IMR-90 (cell line): ENCODE results near the gene ADPRS. TPM values are rescaled to one million over a fixed set of nuclear protein-coding genes. Genes with fewer than 3 reads are reported as not detected.

ENCODE experiments used
- ATAC-seq: fragments of 200-7000 bp; cut with Tn5 transposase; 2 replicates; pipeline ENCODE4 v1.9.1; 2020; ENCODE audit warnings: low read depth, mild to moderate bottlenecking, moderate library complexity
- BruUV-seq: library from RNA; stranded (reverse); fragments of 400-500 nt; replicated peaks from 2 replicates; lab custom pipeline; 2021; lab: Mats Ljungman, UMichigan
- CTCF ChIA-PET: fragments of 300-600 bp; formaldehyde crosslinking; extraction: SDS; loops from one replicate; lab custom pipeline; 2021; ENCODE audit warnings: antibody characterized with exemption; lab: Yijun Ruan, JAX
- POLR2A ChIA-PET: fragments of 300-600 bp; sonication (Branson Sonifier 250); formaldehyde crosslinking; loops from one replicate; lab custom pipeline; 2022; ENCODE audit warnings: antibody characterized with exemption; ENCODE audit not compliant: unreplicated experiment; lab: Charles Lee
- DNase-seq: peaks from one replicate; pipeline ENCODE4 v3.0.0; 2013
- H2AFZ ChIP-seq: replicated peaks from 2 replicates; pipeline ENCODE3; 2013; ENCODE audit warnings: low read length, mild to moderate bottlenecking; ENCODE audit not compliant: poor library complexity
- H2AK5ac ChIP-seq: 2 replicates; pipeline ENCODE4 v1.6.1; 2013; ENCODE audit warnings: low read depth, low read length, inconsistent platforms
- H2AK9ac ChIP-seq: replicated peaks from 2 replicates; pipeline ENCODE3; 2013; ENCODE audit warnings: mild to moderate bottlenecking, low read depth, low read length, moderate library complexity; ENCODE audit not compliant: poor library complexity
- H2BK120ac ChIP-seq: 2 replicates; pipeline ENCODE4 v1.6.1; 2013; ENCODE audit warnings: low read depth, low read length, inconsistent platforms
- H2BK15ac ChIP-seq: 3 replicates; pipeline ENCODE4 v1.6.1; 2013; ENCODE audit warnings: low read depth, low read length, inconsistent platforms
- H2BK20ac ChIP-seq: 2 replicates; pipeline ENCODE4 v1.6.1; 2013; ENCODE audit warnings: low read depth, mild to moderate bottlenecking, inconsistent platforms, low read length, moderate library complexity
- H2BK5ac ChIP-seq: 2 replicates; pipeline ENCODE4 v1.6.1; 2013; ENCODE audit warnings: mild to moderate bottlenecking, low read depth, low read length, inconsistent platforms; ENCODE audit not compliant: poor library complexity, severe bottlenecking
- H3K14ac ChIP-seq: replicated peaks from 2 replicates; pipeline ENCODE4 v1.6.1; 2013; ENCODE audit warnings: low read depth, low read length, inconsistent platforms
- H3K18ac ChIP-seq: 2 replicates; pipeline ENCODE4 v1.6.1; 2013; ENCODE audit warnings: low read depth, low read length, control low read depth
- H3K23ac ChIP-seq: 2 replicates; pipeline ENCODE4 v1.6.1; 2013; ENCODE audit warnings: low read depth, low read length, inconsistent platforms
- H3K27ac ChIP-seq: 2 replicates; pipeline ENCODE4 v1.5.1; 2013; ENCODE audit warnings: mild to moderate bottlenecking, control low read depth, low read length; ENCODE audit not compliant: insufficient read depth
- H3K27me3 ChIP-seq: 2 replicates; pipeline ENCODE4 v1.6.1; 2013; ENCODE audit warnings: low read length; ENCODE audit not compliant: control insufficient read depth, insufficient read depth
- H3K36me3 ChIP-seq: 2 replicates; pipeline ENCODE4 v1.6.1; 2013; ENCODE audit warnings: low read length, mixed read lengths; ENCODE audit not compliant: control insufficient read depth, insufficient read depth
- H3K4ac ChIP-seq: 2 replicates; pipeline ENCODE4 v1.6.1; 2013; ENCODE audit warnings: low read depth, low read length, inconsistent platforms
- H3K4me1 ChIP-seq: 2 replicates; pipeline ENCODE4 v1.6.1; 2013; ENCODE audit warnings: low read length, mixed read lengths; ENCODE audit not compliant: control insufficient read depth, insufficient read depth
- H3K4me2 ChIP-seq: 2 replicates; pipeline ENCODE4 v1.6.1; 2013; ENCODE audit warnings: low read depth, mild to moderate bottlenecking, control low read depth, low read length, moderate library complexity
- H3K4me3 ChIP-seq: 2 replicates; pipeline ENCODE4 v1.5.1; 2013; ENCODE audit warnings: low read depth, mild to moderate bottlenecking, control low read depth, low read length, moderate library complexity; ENCODE audit not compliant: insufficient read depth
- H3K56ac ChIP-seq: 2 replicates; pipeline ENCODE4 v1.6.1; 2013; ENCODE audit warnings: low read length, inconsistent platforms; ENCODE audit not compliant: insufficient read depth; ENCODE audit errors: extremely low read depth
- H3K79me1 ChIP-seq, 2 experiments: 2 replicates each; pipeline ENCODE4 v1.6.1; 2013; ENCODE audit warnings: low read length in 2 of 2, inconsistent platforms in 1 of 2, low read depth in 1 of 2
- H3K9ac ChIP-seq: 2 replicates; pipeline ENCODE4 v1.6.1; 2013; ENCODE audit warnings: low read depth, low read length, control low read depth
- H3K9me1 ChIP-seq: 2 replicates; pipeline ENCODE4 v1.6.1; 2013; ENCODE audit warnings: low read length, inconsistent platforms; ENCODE audit not compliant: insufficient read depth
- H3K9me3 ChIP-seq: 2 replicates; pipeline ENCODE4 v1.6.1; 2013; ENCODE audit warnings: low read length; ENCODE audit not compliant: control insufficient read depth, insufficient read depth
- H4K20me1 ChIP-seq: 2 replicates; pipeline ENCODE4 v1.6.1; 2013; ENCODE audit warnings: low read length, inconsistent platforms; ENCODE audit not compliant: insufficient read depth
- H4K5ac ChIP-seq: 2 replicates; pipeline ENCODE4 v1.6.1; 2013; ENCODE audit warnings: mild to moderate bottlenecking, low read depth, low read length, control low read depth
- H4K8ac ChIP-seq, 2 experiments: 2 replicates each; pipeline ENCODE4 v1.6.1; 2013; ENCODE audit warnings: low read depth in 2 of 2, low read length in 2 of 2, control low read depth in 1 of 2, inconsistent platforms in 1 of 2
- H4K91ac ChIP-seq: 2 replicates; pipeline ENCODE4 v1.6.1; 2013; ENCODE audit warnings: low read depth, low read length, inconsistent platforms; ENCODE audit not compliant: insufficient read depth
- BHLHE40 ChIP-seq: fragments of 150-350 bp; IDR thresholded peaks from 2 replicates; pipeline ENCODE4 v1.6.1; 2016; ENCODE audit warnings: mild to moderate bottlenecking, low read depth, low read length
- CEBPB ChIP-seq: IDR thresholded peaks from 2 replicates; pipeline ENCODE4 v1.6.1; 2012; ENCODE audit warnings: low read depth, low read length, improper control_type of control experiment
- CHD1 ChIP-seq: IDR thresholded peaks from 2 replicates; pipeline ENCODE4 v1.6.1; 2012; ENCODE audit warnings: low read depth, low read length, improper control_type of control experiment
- MAFK ChIP-seq: IDR thresholded peaks from 2 replicates; pipeline ENCODE4 v1.6.1; 2012; ENCODE audit warnings: low read depth, low read length, improper control_type of control experiment
- MAZ ChIP-seq: IDR thresholded peaks from 2 replicates; pipeline ENCODE4 v1.6.1; 2012; ENCODE audit warnings: low read depth, mild to moderate bottlenecking, low read length, improper control_type of control experiment, moderate library complexity, borderline replicate concordance
- MXI1 ChIP-seq: IDR thresholded peaks from 2 replicates; pipeline ENCODE4 v1.6.1; 2012; ENCODE audit warnings: low read depth, mild to moderate bottlenecking, low read length, moderate library complexity, borderline replicate concordance
- NFE2L2 ChIP-seq: fragments of 150-350 bp; IDR thresholded peaks from 2 replicates; pipeline ENCODE4 v1.6.1; 2016; ENCODE audit warnings: low read depth, mild to moderate bottlenecking, low read length
- POLR2A ChIP-seq: IDR thresholded peaks from 2 replicates; pipeline ENCODE4 v1.6.1; 2012; ENCODE audit warnings: mild to moderate bottlenecking, low read depth, low read length
- RAD21 ChIP-seq: IDR thresholded peaks from 2 replicates; pipeline ENCODE4 v1.6.1; 2012; ENCODE audit warnings: low read length, improper control_type of control experiment
- RCOR1 ChIP-seq: IDR thresholded peaks from 2 replicates; pipeline ENCODE4 v1.6.1; 2012; ENCODE audit warnings: mild to moderate bottlenecking, low read length, improper control_type of control experiment; ENCODE audit not compliant: insufficient replicate concordance
- RFX5 ChIP-seq: IDR thresholded peaks from 2 replicates; pipeline ENCODE4 v1.8.0; 2012; ENCODE audit warnings: low read depth, mild to moderate bottlenecking, low read length, moderate library complexity
- SMC3 ChIP-seq: fragments of 150-350 bp; IDR thresholded peaks from 2 replicates; pipeline ENCODE4 v1.6.1; 2016; ENCODE audit warnings: low read depth, mild to moderate bottlenecking, antibody characterized with exemption, low read length, moderate library complexity
- WGBS, 2 experiments: methylation state at CpG; one replicate each; pipeline versions ENCODE4 v1.1.5 to v1.1.7; 2013; ENCODE audit warnings: missing lambda C conversion rate in 2 of 2; ENCODE audit not compliant: insufficient read length in 1 of 2; ENCODE audit errors: extremely low coverage in 2 of 2; 5-methylcytosine and 5-hydroxymethylcytosine counted together
- dilution Hi-C: fragments of 300-500 bp; cut with HindIII; formaldehyde crosslinking; loops from one replicate; pipeline ENCODE4 v1.14.3; 2018; ENCODE audit warnings: low sequenced_read_pairs; ENCODE audit not compliant: unreplicated experiment
- in situ Hi-C: fragments of 300-500 bp; cut with MboI; formaldehyde crosslinking; loops from 3 replicates; pipeline ENCODE4 v1.14.3; 2019; ENCODE audit warnings: low sequenced_read_pairs, inconsistent platforms, mixed read lengths
- intact Hi-C: fragments of 100-400 bp; cut with micrococcal nuclease; formaldehyde crosslinking; loops from 2 replicates; pipeline ENCODE4 v1.10.0; 2022
- polyA plus RNA-seq, 3 experiments: library from polyadenylated mRNA; depleted of rRNA; stranded (reverse); fragments of >200 nt; gene quantifications; 2 replicates each; pipeline ENCODE4 v1.2.3, GENCODE V29; 2012; ENCODE audit warnings: low replicate concordance in 1 of 3
- total RNA-seq: library from RNA; depleted of rRNA; stranded (reverse); fragments of >200 nt; gene quantifications from 2 replicates; pipeline ENCODE4 v1.2.3, GENCODE V29; 2012
- TF ChIP-seq, protein P1 (sequence below): fragments of 150-350 bp; IDR thresholded peaks from 2 replicates; pipeline ENCODE4 v1.6.1; 2016; ENCODE audit warnings: low read depth, mild to moderate bottlenecking, low read length, moderate library complexity, borderline replicate concordance
- TF ChIP-seq, protein P2 (sequence below): fragments of 150-350 bp; IDR thresholded peaks from 2 replicates; pipeline ENCODE4 v1.6.1; 2017; ENCODE audit warnings: mild to moderate bottlenecking, antibody characterized with exemption, low read length, low read depth
- TF ChIP-seq, protein P3 (sequence below): conservative IDR thresholded peaks from 2 replicates; pipeline ENCODE4 v1.5.1; 2012; ENCODE audit warnings: mild to moderate bottlenecking, low read depth, low read length, improper control_type of control experiment

The ADPRS gene
- total and polyA plus RNA-seq, 2 of the 4 experiments (the other 2 are of a cell fraction): 31.0 to 37.2 TPM

DNA sequence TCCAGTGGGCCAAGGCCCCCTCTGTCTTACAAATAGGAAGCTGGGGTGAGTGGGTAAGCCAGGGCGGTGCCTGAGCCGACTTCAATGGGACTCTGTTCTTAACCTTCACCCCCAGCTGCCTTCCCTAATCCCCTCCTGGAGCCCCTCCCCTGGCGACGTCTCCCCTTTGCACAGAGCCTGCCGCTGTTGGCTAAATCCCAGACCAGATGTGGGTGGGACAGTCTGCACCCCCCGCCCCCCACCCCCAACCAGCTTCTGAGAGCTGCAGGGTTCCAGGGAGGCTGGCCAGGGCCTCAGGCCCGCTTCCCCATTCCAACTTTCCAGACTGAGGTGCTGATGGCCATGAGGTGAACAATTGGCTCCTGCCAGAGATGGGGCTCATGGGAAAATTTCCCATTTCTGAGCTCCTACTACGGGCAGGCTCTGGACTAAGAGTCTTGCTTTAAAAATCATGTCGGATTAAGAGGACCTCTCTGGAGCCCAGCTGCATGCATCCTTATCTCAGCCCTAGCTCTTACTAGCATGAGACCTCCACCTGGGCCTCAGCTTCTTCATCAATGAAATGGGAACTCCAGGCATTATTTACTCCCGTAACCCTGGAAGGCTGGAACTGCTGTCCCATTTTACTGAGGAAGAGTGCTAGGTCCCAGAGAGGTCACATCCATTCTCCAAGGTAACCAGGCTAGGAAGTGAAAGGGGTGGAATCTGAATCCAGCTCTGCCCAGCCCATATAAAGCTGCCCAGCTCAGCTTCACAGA lies 29.9 kb downstream of the ADPRS start:
- Histone ChIP-seq H4K8ac (no peak overlapping the region), H2BK5ac (no peak overlapping the region), H3K4me3 (no peak overlapping the region), H3K36me3 (no peaks in the 10 kb centered on the region), H3K9ac (no peak overlapping the region), H3K4me2 (no peak overlapping the region), H4K91ac (no peak overlapping the region), H3K79me1 (no peaks in the 10 kb centered on the region), H3K4ac (0 out of 2 replicates have a peak overlapping the region, but pooled peaks have one; percentile 6), H3K27ac (no peak overlapping the region), H2BK15ac (no peak overlapping the region), H3K56ac (no peak overlapping the region), H2BK20ac (no peak overlapping the region), H3K9me1 (no peaks in the 10 kb centered on the region), H3K27me3 (peaks cover 10% of the 10 kb centered on the region), H2AFZ (no peak overlapping the region), H3K18ac (no peak overlapping the region), H3K9me3 (no peaks in the 10 kb centered on the region), H2AK5ac (no peak overlapping the region), H4K5ac (no peak overlapping the region), H3K4me1 (peaks cover 13% of the 10 kb centered on the region), H3K14ac (no peak overlapping the region), H3K23ac (no peak overlapping the region), H2BK120ac (no peak overlapping the region), H4K20me1 (no peaks in the 10 kb centered on the region; the same call in 1 of the 2 replicates), H2AK9ac (no peak overlapping the region)
- 80% methylated on average over 1 of the region's 10 CpGs; no CpG with 5 or more reads in 1 of the 2 experiments for WGBS, 2 experiments
- ATAC-seq (peak; percentile 4; the same call in 1 of the 2 replicates), DNase-seq (no peak)
- dilution Hi-C loops: no loop called here
- POLR2A ChIA-PET: no interaction called here
- TF ChIP-seq CEBPB: no peak
- TF ChIP-seq RCOR1: no peak
- TF ChIP-seq, protein P1, sequence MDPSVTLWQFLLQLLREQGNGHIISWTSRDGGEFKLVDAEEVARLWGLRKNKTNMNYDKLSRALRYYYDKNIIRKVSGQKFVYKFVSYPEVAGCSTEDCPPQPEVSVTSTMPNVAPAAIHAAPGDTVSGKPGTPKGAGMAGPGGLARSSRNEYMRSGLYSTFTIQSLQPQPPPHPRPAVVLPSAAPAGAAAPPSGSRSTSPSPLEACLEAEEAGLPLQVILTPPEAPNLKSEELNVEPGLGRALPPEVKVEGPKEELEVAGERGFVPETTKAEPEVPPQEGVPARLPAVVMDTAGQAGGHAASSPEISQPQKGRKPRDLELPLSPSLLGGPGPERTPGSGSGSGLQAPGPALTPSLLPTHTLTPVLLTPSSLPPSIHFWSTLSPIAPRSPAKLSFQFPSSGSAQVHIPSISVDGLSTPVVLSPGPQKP: no peak
- TF ChIP-seq POLR2A: no peak
- no peak for TF ChIP-seq NFE2L2
- no peak for TF ChIP-seq CHD1
- TF ChIP-seq RFX5: no peak
- TF ChIP-seq MAFK: no peak
- TF ChIP-seq, protein P2, sequence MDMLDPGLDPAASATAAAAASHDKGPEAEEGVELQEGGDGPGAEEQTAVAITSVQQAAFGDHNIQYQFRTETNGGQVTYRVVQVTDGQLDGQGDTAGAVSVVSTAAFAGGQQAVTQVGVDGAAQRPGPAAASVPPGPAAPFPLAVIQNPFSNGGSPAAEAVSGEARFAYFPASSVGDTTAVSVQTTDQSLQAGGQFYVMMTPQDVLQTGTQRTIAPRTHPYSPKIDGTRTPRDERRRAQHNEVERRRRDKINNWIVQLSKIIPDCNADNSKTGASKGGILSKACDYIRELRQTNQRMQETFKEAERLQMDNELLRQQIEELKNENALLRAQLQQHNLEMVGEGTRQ: no peak
- TF ChIP-seq BHLHE40: no peak
- TF ChIP-seq MXI1: no peak
- TF ChIP-seq RAD21: no peak
- TF ChIP-seq SMC3: no peak
- TF ChIP-seq MAZ: no peak
- TF ChIP-seq, protein P3, sequence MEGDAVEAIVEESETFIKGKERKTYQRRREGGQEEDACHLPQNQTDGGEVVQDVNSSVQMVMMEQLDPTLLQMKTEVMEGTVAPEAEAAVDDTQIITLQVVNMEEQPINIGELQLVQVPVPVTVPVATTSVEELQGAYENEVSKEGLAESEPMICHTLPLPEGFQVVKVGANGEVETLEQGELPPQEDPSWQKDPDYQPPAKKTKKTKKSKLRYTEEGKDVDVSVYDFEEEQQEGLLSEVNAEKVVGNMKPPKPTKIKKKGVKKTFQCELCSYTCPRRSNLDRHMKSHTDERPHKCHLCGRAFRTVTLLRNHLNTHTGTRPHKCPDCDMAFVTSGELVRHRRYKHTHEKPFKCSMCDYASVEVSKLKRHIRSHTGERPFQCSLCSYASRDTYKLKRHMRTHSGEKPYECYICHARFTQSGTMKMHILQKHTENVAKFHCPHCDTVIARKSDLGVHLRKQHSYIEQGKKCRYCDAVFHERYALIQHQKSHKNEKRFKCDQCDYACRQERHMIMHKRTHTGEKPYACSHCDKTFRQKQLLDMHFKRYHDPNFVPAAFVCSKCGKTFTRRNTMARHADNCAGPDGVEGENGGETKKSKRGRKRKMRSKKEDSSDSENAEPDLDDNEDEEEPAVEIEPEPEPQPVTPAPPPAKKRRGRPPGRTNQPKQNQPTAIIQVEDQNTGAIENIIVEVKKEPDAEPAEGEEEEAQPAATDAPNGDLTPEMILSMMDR: no peak
- no TSS peak for BruUV-seq
- CTCF ChIA-PET: interaction anchor here (0.9 to 4.1 kb wide), 2 partner anchors 10 to 16 kb away, joined by 3 to 21 read pairs; no protein-coding TSS in a partner anchor
- in situ Hi-C loops: loop anchor here (25.0 kb wide), 1 partner anchor 294 kb away; no protein-coding TSS in a partner anchor
- intact Hi-C loops: no loop called here
